Mesenchymal stem cell (in vitro differentiated cells and primary cell): ENCODE data around the gene TSC22D3.

Experiments used
- DNase-seq: peaks from one replicate; pipeline ENCODE4 v3.0.0-alpha.2; 2013
- H2AFZ ChIP-seq: one replicate; pipeline ENCODE4 v1.6.1; 2013; ENCODE audit warnings: low read depth, mild to moderate bottlenecking, control low read depth, inconsistent platforms, low read length, moderate library complexity
- H2AK5ac ChIP-seq: 2 replicates; pipeline ENCODE4 v1.6.1; 2013; ENCODE audit warnings: low read length, moderate library complexity, mild to moderate bottlenecking, inconsistent platforms; ENCODE audit not compliant: severe bottlenecking
- H2BK120ac ChIP-seq: one replicate; pipeline ENCODE4 v1.6.1; 2013; ENCODE audit warnings: low read depth, mild to moderate bottlenecking, inconsistent platforms, low read length, moderate library complexity
- H2BK12ac ChIP-seq, 2 experiments: one replicate each; pipeline ENCODE4 v1.6.1; 2013; ENCODE audit warnings: inconsistent platforms in 2 of 2, low read length in 2 of 2, mild to moderate bottlenecking in 2 of 2, moderate library complexity in 2 of 2, control low read depth in 1 of 2
- H2BK15ac ChIP-seq: one replicate; pipeline ENCODE4 v1.6.1; 2013; ENCODE audit warnings: mild to moderate bottlenecking, low read depth, inconsistent platforms; ENCODE audit not compliant: poor library complexity, severe bottlenecking
- H2BK5ac ChIP-seq: 2 replicates; pipeline ENCODE4 v1.6.1; 2013; ENCODE audit warnings: low read depth, mild to moderate bottlenecking, low read length, control low read depth, inconsistent platforms; ENCODE audit not compliant: poor library complexity, severe bottlenecking
- H3K14ac ChIP-seq, 2 experiments: one replicate each; pipeline ENCODE4 v1.6.1; 2013; ENCODE audit warnings: inconsistent platforms in 2 of 2, low read length in 2 of 2, control low read depth in 1 of 2, mild to moderate bottlenecking in 1 of 2, moderate library complexity in 1 of 2
- H3K18ac ChIP-seq, 2 experiments: one replicate each; pipeline ENCODE4 v1.6.1; 2013; ENCODE audit warnings: inconsistent platforms in 2 of 2, low read length in 2 of 2, control low read depth in 1 of 2, low read depth in 1 of 2, mild to moderate bottlenecking in 1 of 2
- H3K23ac ChIP-seq, 2 experiments: one replicate each; pipeline ENCODE4 v1.6.1; 2013; ENCODE audit warnings: inconsistent platforms in 2 of 2, low read length in 2 of 2, mild to moderate bottlenecking in 2 of 2, moderate library complexity in 2 of 2, control low read depth in 1 of 2
- H3K27ac ChIP-seq: 2 replicates; pipeline ENCODE4 v1.5.1; 2013; ENCODE audit warnings: mild to moderate bottlenecking, moderate library complexity, low read length, control low read depth, inconsistent platforms; ENCODE audit not compliant: poor library complexity, severe bottlenecking
- H3K27me3 ChIP-seq, 2 experiments: 2 replicates each; pipeline versions ENCODE4 v1.6.1 to v1.7.0; 2013; ENCODE audit warnings: low read length in 2 of 2, mild to moderate bottlenecking in 2 of 2, moderate library complexity in 2 of 2, control low read depth in 1 of 2, inconsistent platforms in 1 of 2; ENCODE audit not compliant: control insufficient read depth in 1 of 2, insufficient read depth in 1 of 2
- H3K36me3 ChIP-seq, 2 experiments: 2 replicates each; pipeline versions ENCODE4 v1.6.1 to v1.7.0; 2013; ENCODE audit warnings: low read length in 2 of 2, control low read depth in 1 of 2, inconsistent platforms in 1 of 2, low read depth in 1 of 2, mild to moderate bottlenecking in 1 of 2; ENCODE audit not compliant: insufficient read depth in 2 of 2, control insufficient read depth in 1 of 2
- H3K4ac ChIP-seq, 2 experiments: one replicate each; pipeline ENCODE4 v1.6.1; 2013; ENCODE audit warnings: inconsistent platforms in 2 of 2, low read length in 2 of 2, mild to moderate bottlenecking in 2 of 2, moderate library complexity in 2 of 2, control low read depth in 1 of 2, low read depth in 1 of 2
- H3K4me1 ChIP-seq: 2 replicates; pipeline ENCODE4 v1.6.1; 2013; ENCODE audit warnings: low read depth, low read length, control low read depth; ENCODE audit not compliant: control insufficient read depth, insufficient read depth
- H3K4me2 ChIP-seq: 2 replicates; pipeline ENCODE4 v1.6.1; 2013; ENCODE audit warnings: low read length, mild to moderate bottlenecking, inconsistent platforms; ENCODE audit not compliant: poor library complexity, severe bottlenecking
- H3K4me3 ChIP-seq, 2 experiments: 2 replicates each; pipeline versions ENCODE4 v1.5.1 to v1.7.0; 2013; ENCODE audit warnings: low read length in 2 of 2, mild to moderate bottlenecking in 2 of 2, control low read depth in 1 of 2, low read depth in 1 of 2; ENCODE audit not compliant: insufficient read depth in 1 of 2
- H3K79me1 ChIP-seq: replicated peaks from 2 replicates; pipeline ENCODE4 v1.6.1; 2013; ENCODE audit warnings: mild to moderate bottlenecking, control low read depth, low read length, inconsistent platforms; ENCODE audit not compliant: poor library complexity, severe bottlenecking
- H3K9ac ChIP-seq: 2 replicates; pipeline ENCODE4 v1.7.0; 2013; ENCODE audit warnings: mild to moderate bottlenecking, low read length, moderate library complexity
- H3K9me3 ChIP-seq: 2 replicates; pipeline ENCODE4 v1.7.0; 2013; ENCODE audit warnings: mild to moderate bottlenecking, low read length; ENCODE audit not compliant: control insufficient read depth
- H4K8ac ChIP-seq: one replicate; pipeline ENCODE4 v1.6.1; 2013; ENCODE audit warnings: inconsistent platforms, mild to moderate bottlenecking, low read length, moderate library complexity
- H4K91ac ChIP-seq: one replicate; pipeline ENCODE4 v1.6.1; 2013; ENCODE audit warnings: mild to moderate bottlenecking, low read length, inconsistent platforms
- WGBS: methylation state at CpG from one replicate; pipeline ENCODE4 v1.1.7; 2013; ENCODE audit warnings: mixed read lengths; 5-methylcytosine and 5-hydroxymethylcytosine counted together

The TSC22D3 gene

DNA sequence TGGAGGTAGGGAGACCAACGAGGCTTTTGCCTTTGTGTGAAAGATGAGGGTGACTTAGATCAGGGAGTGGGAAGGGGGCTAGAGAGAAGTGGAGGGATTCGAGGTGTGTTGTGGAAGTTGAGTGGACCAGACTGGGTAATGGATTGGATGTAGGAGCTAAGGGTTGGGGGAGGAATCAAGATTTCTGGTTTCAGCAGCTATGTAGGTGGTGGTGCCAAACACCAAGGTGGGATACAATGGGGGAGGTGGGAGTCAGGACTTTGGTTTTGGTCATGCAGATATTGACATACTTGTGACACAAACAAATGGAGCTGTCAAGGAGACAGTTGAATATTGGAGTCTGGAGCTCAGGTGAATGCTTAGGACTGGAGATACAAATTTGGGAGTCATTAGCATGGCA, 71.0 kb downstream of the TSC22D3 start:
- Histone ChIP-seq H4K8ac (no peak overlapping the region), H2BK5ac (no peak overlapping the region), H3K4me2 (no peak overlapping the region), H3K4ac (no peak overlapping the region), H4K91ac (no peak overlapping the region), H3K79me1 (no peaks in the 10 kb centered on the region), H3K36me3 (no peaks in the 10 kb centered on the region), H2BK15ac (no peak overlapping the region), H3K23ac (no peak overlapping the region), H3K4me3 (no peak overlapping the region), H2BK12ac (no peak overlapping the region), H3K14ac (no peak overlapping the region), H2AFZ (no peak overlapping the region), H3K4me1 (peaks cover 4% of the 10 kb centered on the region), H2AK5ac (no peak overlapping the region), H3K27ac (no peak overlapping the region), H3K9ac (no peak overlapping the region), H2BK120ac (no peak overlapping the region), H3K18ac (peak overlapping the region in 1 of 2 experiments; percentile 21), H3K27me3 (peaks cover 0 to 63% of the 10 kb centered on the region in 2 experiments), H3K9me3 (no peaks in the 10 kb centered on the region)
- 84% methylated on average over 2 of the region's 2 CpGs for WGBS
- DNase-seq, result no peak

DNA sequence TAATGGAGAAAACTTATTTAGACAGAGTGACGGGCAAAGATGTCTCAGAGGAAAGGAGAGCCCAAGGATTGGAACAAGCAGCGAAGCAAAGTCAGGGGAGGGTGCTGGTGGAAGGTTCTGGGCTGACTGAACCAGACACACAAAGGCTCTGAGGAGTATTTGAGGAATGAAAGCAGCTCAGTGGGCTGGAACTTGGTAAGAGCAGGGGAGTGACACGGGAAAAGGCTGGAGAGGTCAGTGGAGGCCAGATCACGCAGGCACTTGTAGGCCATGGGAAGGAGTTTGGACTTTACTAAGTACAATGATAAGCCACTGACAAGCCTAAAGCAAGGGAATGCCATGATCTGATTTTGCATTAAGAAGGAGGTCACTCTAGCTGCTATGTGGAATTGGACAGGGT, 71.4 kb downstream of the TSC22D3 start:
- 83% methylated on average over 4 of the region's 4 CpGs for WGBS
- Histone ChIP-seq H3K4me3 (no peak overlapping the region), H2BK12ac (no peak overlapping the region), H4K8ac (no peak overlapping the region), H3K23ac (no peak overlapping the region), H3K4me1 (peaks cover 4% of the 10 kb centered on the region), H4K91ac (no peak overlapping the region), H3K27ac (no peak overlapping the region), H3K18ac (peak overlapping the region in 1 of 2 experiments; percentile 21), H3K79me1 (no peaks in the 10 kb centered on the region), H2AFZ (no peak overlapping the region), H2AK5ac (no peak overlapping the region), H2BK15ac (no peak overlapping the region), H3K4ac (peak overlapping the region in 1 of 2 experiments; percentile 69), H2BK5ac (no peak overlapping the region), H3K14ac (no peak overlapping the region), H2BK120ac (no peak overlapping the region), H3K9me3 (no peaks in the 10 kb centered on the region), H3K9ac (no peak overlapping the region), H3K27me3 (peaks cover 0 to 65% of the 10 kb centered on the region in 2 experiments), H3K36me3 (no peaks in the 10 kb centered on the region), H3K4me2 (no peak overlapping the region)
- no peak for DNase-seq

GRCh38 chrX:107701493-107702121, 74.0 kb downstream of the TSC22D3 start:
- H2AK5ac ChIP-seq, result no peak overlapping the region
- DNase-seq, result no peak

DNA sequence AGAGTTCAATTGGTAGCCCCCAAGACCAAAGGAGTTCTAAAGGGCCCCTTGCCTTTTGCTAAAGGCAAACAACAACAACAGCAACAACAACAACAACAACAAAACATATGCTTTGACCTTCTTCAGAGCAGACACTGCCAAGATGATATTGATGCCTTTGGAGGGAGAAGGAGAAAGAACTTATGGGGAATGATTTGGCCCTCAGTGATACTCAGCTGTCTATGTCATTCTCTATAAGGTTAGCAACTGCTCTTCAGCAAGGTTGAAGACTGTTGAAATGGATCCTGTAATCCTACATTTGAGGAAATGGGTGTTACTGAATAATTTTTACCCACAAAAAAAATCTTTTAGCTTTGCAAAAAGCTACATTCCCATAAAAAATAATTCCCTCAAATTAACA, 74.8 kb downstream of the TSC22D3 start:
- H2BK5ac ChIP-seq, result no peak overlapping the region
- H2BK12ac ChIP-seq, result no peak overlapping the region
- no peak overlapping the region for H2BK15ac ChIP-seq
- H3K23ac ChIP-seq, result no peak overlapping the region
- H3K9me3 ChIP-seq, result no peaks in the 10 kb centered on the region
- H3K79me1 ChIP-seq, result no peaks in the 10 kb centered on the region
- H3K4me1 ChIP-seq, result peaks cover 4% of the 10 kb centered on the region
- H3K4ac ChIP-seq, result peak overlapping the region in 1 of 2 experiments; percentile 61
- H3K4me3 ChIP-seq, result no peak overlapping the region
- DNase-seq, result no peak
- no peak overlapping the region for H4K91ac ChIP-seq
- H3K36me3 ChIP-seq, result no peaks in the 10 kb centered on the region
- no peak overlapping the region for H3K4me2 ChIP-seq
- H3K27me3 ChIP-seq, result peaks cover 0 to 44% of the 10 kb centered on the region in 2 experiments
- H4K8ac ChIP-seq, result no peak overlapping the region
- H2AFZ ChIP-seq, result no peak overlapping the region
- no peak overlapping the region for H3K9ac ChIP-seq
- H2BK120ac ChIP-seq, result no peak overlapping the region
- H3K27ac ChIP-seq, result no peak overlapping the region
- H3K14ac ChIP-seq, result no peak overlapping the region
- H2AK5ac ChIP-seq, result no peak overlapping the region
- H3K18ac ChIP-seq, result peak overlapping the region; percentile 21

More at GRCh38 chrX:107701493-107702121, 74.0 kb downstream of the TSC22D3 start:
- peaks cover 4% of the 10 kb centered on the region for H3K4me1 ChIP-seq
- H3K36me3 ChIP-seq, result no peaks in the 10 kb centered on the region
- no peak overlapping the region for H4K8ac ChIP-seq
- H2BK5ac ChIP-seq, result no peak overlapping the region
- no peak overlapping the region for H3K14ac ChIP-seq
- no peak overlapping the region for H3K27ac ChIP-seq
- H2AFZ ChIP-seq, result no peak overlapping the region
- peaks cover 0 to 52% of the 10 kb centered on the region in 2 experiments for H3K27me3 ChIP-seq
- no peak overlapping the region for H2BK120ac ChIP-seq
- H3K18ac ChIP-seq, result peak overlapping the region in 1 of 2 experiments; percentile 48
- no peak overlapping the region for H3K4me3 ChIP-seq
- H2BK15ac ChIP-seq, result no peak overlapping the region
- H3K9me3 ChIP-seq, result no peaks in the 10 kb centered on the region
- H2BK12ac ChIP-seq, result no peak overlapping the region
- H3K4ac ChIP-seq, result no peak overlapping the region
- H3K9ac ChIP-seq, result no peak overlapping the region
- no peak overlapping the region for H4K91ac ChIP-seq
- H3K79me1 ChIP-seq, result no peaks in the 10 kb centered on the region
- H3K23ac ChIP-seq, result no peak overlapping the region
- no peak overlapping the region for H3K4me2 ChIP-seq
- WGBS, result 65% methylated on average over 1 of the region's 1 CpG
